Epidermal melanocyte (primary cell): ENCODE data around the gene MTHFD1L.
A peak's percentile ranks its signal among the peaks of the same experiment; 100 is the strongest.

Source experiments
- DNase-seq: peaks from one replicate; pipeline ENCODE4 v3.0.0; 2011; ENCODE audit warnings: low spot score; ENCODE audit not compliant: insufficient read length

MTHFD1L gene

GRCh38 chr6:151014404-151015100 lies 149.1 kb downstream of the MTHFD1L start:
- DNase-seq: no peak

GRCh38 chr6:151015101-151015700 lies 149.7 kb downstream of the MTHFD1L start:
- DNase-seq: no peak

- no peak for DNase-seq
Observed at GRCh38 chr6:151016107-151016506, 150.6 kb downstream of the MTHFD1L start.

GRCh38 chr6:151018046-151018445 lies 152.5 kb downstream of the MTHFD1L start:
- DNase-seq: no peak

GRCh38 chr6:151018911-151019782 lies 153.6 kb downstream of the MTHFD1L start:
- no peak for DNase-seq

GRCh38 chr6:151021896-151022295 lies 156.4 kb downstream of the MTHFD1L start:
- no peak for DNase-seq

- DNase-seq: no peak
Observed at GRCh38 chr6:151022492-151022891, 157.0 kb downstream of the MTHFD1L start.

GRCh38 chr6:151023342-151023741 lies 157.8 kb downstream of the MTHFD1L start:
- DNase-seq: no peak

- DNase-seq: no peak
Observed at GRCh38 chr6:151024597-151024996, 159.1 kb downstream of the MTHFD1L start.

GRCh38 chr6:151025076-151025475 lies 159.6 kb downstream of the MTHFD1L start:
- DNase-seq: no peak

- DNase-seq: no peak
Observed at GRCh38 chr6:151026041-151026663, 160.7 kb downstream of the MTHFD1L start.

- DNase-seq: no peak
Observed at GRCh38 chr6:151027295-151027747, 161.8 kb downstream of the MTHFD1L start.

- no peak for DNase-seq
Observed at GRCh38 chr6:151027936-151028838, 162.7 kb downstream of the MTHFD1L start.

- DNase-seq: no peak
Observed at GRCh38 chr6:151029970-151030369, 164.5 kb downstream of the MTHFD1L start.

- no peak for DNase-seq
Observed at GRCh38 chr6:151032034-151032433, 166.5 kb downstream of the MTHFD1L start.

- DNase-seq: no peak
Observed at GRCh38 chr6:151034825-151035781, 169.6 kb downstream of the MTHFD1L start.

- peak; percentile 49 for DNase-seq
Observed at GRCh38 chr6:151036211-151036721, 170.8 kb downstream of the MTHFD1L start.

- DNase-seq: no peak
Observed at GRCh38 chr6:151036869-151037680, 171.6 kb downstream of the MTHFD1L start.
